Dedifferentiated amniotic fluid mesenchymal stem cell (primary cell): ENCODE data around the gene DDR2.

ENCODE experiments used
- DNase-seq: peaks from one replicate; pipeline ENCODE4 v3.0.0-alpha.2; 2016; ENCODE audit errors: extremely low spot score

Gene DDR2

GRCh38 chr1:162699366-162699765 is 67.1 kb downstream of the DDR2 start:
- no peak for DNase-seq

DNA sequence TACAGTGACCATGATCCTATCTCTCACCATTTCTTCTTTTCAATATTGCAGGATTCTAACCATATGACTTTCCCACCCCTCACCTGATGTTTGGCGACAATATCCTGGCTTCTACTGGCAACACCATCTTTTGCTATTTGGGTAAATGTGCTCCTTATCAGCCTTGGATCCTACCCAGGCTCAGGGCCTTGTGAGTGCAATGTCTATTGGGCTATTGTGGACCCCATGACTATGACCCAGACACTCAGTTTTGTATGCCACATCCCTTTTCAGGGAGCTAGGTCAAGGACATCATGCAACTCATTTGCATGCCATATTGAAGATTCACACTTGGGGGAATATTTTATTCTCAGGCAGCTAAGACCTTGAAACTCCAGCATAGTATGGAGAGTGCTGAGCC is 67.9 kb downstream of the DDR2 start:
- DNase-seq, result no peak

DNA sequence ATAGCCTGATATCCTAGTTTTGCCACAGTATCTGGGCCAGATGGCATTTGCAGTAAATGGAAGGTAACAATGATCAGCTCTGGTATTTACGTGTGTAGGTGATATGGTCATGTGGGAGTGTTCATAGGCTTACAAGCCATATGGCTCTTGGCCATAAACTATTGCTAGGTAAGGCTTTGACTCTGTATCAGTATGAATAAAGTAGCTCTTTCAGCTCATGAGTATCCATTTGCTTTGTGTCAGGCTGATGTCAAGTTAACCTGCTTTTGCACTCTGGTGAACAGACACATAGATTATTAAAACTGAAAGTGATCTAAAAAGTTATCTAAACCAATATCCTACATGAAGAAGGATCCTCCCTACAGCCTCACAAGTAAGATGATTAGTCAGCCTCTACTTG is 69.0 kb downstream of the DDR2 start:
- no peak for DNase-seq

GRCh38 chr1:162702628-162703027 is 70.4 kb downstream of the DDR2 start:
- DNase-seq, result no peak

DNA sequence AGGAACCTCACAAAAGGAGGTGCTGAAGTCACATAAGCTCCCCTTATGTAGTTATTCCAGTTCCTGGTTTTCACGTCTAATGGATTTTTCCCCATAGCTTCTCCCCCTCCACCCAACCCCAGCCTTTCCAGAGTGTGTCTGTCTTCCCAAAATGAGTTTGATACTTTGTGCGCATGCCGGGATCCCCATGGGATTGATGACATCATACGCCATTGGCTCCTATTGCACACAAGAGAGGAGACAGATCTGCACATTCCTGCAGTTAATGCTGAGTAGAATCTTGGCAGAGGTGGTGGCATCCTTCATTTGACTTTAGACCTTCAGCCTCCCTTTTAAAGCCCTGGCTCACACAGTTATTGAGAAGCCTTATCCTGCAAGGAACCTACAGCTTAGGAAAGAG is 71.4 kb downstream of the DDR2 start:
- no peak for DNase-seq

GRCh38 chr1:162704673-162705424 is 72.6 kb downstream of the DDR2 start:
- no peak for DNase-seq

- no peak for DNase-seq
Observed at GRCh38 chr1:162706003-162706402, 73.7 kb downstream of the DDR2 start.

- no peak for DNase-seq
Observed at GRCh38 chr1:162706606-162707005, 74.3 kb downstream of the DDR2 start.

- DNase-seq, result no peak
Observed at GRCh38 chr1:162708286-162708685, 76.0 kb downstream of the DDR2 start.

- no peak for DNase-seq
Observed at GRCh38 chr1:162709132-162709860, 77.0 kb downstream of the DDR2 start.

DNA sequence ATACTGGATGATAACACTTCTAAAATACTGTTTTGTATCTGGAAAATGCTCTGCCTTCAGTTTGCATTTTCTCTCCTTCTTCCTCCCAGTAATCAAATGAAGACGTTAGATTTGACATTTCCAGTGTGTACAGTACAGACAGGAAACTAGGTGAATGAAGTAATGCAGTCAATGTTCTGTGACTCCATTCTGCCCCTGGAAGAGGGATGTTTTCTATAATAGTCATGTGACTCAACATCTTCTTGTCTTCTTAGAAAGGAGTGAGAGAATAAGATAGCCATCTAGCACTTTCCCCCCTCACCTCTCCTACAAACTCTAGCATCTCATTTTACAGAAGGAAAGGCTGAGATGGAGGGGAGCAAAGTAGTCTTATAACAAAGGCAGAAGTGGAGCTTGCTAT is 77.6 kb downstream of the DDR2 start:
- DNase-seq, result no peak

DNA sequence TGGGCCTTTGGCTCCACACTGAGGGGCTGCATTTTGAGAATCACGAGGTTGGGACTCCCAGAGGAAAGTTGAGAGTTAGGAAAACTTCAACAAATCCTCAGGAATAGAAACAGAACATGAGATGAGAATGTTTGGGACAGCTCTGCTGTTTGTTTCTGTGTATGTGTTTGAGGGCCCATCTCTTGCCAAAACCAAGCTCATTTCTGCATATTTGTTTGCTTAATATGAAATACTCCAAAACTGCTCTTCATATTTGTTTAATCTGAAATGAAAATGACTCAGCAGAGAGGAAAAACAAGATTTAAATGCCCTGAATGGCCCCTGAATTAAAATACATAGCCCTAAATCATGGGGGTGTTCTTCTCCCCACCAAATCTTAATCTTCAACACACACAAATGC is 78.1 kb downstream of the DDR2 start:
- DNase-seq, result peak; percentile 70

GRCh38 chr1:162710780-162711465 is 78.7 kb downstream of the DDR2 start:
- DNase-seq, result no peak

GRCh38 chr1:162712317-162713029 is 80.2 kb downstream of the DDR2 start:
- DNase-seq, result no peak

DNA sequence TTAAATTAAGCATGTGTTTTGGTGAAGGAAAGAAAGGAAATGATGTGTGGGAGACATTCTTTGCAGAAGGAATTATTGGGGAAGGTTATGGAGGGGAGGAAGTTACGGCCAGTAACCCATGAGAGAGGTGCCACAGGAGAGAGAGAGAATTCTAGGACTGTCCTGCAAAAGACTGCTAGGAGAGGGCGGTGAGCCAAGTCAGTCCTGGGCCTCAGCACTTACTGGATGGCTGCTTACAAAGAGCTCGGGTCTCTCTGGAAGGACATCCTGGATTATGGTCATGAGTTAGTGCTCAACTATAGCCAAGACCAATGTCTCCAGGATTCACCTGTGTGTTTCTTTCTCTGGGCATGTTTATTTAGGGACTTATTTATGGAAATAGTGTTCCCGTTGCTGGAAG is 83.9 kb downstream of the DDR2 start:
- DNase-seq, result no peak

DNA sequence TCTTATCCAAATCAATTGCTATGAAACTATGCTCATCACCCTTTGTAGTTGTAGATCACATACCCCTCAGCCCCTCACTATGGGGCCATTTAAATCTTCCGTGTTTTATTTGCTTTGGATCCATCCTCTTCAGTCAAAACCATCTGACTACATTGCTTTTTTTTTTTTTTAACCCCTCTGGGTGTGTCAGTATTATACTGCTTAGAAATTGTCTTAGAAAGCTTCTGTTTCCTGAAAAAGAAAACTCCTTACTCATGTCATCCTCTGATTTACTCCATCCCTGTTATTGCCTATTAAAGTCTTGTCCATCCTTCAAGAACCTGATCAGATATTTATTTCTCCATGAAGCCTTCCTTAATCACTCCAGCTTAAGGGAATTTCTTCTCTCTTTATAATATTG is 84.3 kb downstream of the DDR2 start:
- no peak for DNase-seq

DNA sequence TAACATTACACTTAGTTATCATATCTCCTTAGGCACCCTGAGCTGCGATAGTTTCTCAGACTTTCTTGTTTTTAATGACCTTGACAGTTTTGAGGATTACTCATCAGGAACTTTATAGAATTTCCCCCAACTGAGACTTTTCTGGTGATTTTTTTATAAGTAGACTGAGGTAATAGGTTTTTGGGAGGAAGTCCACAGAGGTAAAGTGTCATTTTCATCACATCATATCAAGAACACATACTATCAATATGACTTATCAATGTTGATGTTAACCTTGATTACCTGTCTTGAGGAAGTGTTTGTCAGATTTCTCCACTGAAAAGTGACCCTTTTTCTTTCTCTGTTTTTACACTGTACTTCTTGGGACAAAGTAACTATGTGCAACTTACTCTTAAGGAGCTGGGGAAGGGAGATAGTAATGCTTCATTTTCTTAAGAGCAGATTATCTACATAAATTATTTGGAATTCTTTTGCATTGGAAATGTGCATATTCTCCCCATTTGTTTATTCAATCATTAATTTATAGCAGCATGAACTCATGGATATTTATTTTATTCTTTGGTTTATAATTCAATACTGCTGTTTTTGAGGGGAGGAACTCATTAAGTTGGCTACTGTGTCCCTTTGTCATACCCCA is 85.4 kb downstream of the DDR2 start:
- no peak for DNase-seq

DNA sequence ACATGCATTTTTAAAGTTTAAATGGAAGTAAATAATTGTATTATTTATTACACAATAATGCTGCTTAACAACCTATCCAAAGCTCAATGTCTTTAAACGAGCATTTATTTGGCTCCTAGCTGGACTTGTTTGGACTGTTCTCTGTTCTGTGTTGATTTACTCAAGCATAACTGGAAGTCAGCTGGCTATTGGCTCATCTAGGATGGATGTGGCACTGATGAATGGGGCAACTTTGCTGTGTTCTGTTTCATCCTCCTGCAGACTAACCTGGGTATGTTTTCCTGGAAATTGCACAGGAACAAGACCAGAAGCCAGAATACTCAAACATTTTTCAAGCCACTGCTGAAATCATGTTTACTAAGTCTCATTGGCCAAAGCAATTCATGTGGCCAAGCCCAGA is 87.4 kb downstream of the DDR2 start:
- no peak for DNase-seq

DNA sequence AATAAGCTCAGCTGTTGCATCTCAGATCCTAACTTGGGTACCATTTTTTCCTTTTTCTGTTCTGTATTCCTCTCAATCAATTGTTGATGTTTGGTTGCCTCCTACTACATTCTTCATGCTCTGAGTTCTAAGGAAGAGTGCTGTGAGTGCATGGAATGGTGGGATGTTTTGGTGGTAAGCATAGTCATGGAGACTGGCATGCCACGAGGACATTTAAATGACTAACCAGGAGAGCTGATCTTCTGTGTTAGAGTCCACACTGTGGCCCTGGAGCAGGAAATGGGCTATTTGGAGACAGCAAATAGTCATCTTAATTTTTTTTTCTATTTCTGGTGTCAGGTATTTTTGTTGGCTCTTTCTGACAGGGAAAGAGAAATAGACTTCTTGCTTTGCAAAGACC is 88.7 kb downstream of the DDR2 start:
- no peak for DNase-seq

DNA sequence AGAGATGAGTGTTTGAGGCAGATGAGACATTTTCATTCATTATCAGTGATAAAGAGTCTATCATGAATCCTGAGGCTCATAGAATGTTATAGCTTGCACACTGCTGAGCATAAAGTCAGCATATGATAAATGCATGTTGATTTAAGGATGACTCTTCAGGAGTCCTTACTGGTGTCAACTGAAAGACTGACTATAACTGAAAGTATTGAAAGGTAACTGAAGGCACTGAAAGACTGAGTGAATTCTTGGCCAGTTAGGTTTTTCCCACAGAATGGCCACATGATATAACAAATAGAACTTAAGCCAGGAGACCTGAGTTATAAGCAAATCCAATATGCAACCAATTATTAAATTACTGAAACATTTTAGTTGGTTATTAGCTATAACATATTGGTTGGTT is 89.2 kb downstream of the DDR2 start:
- DNase-seq, result no peak

DNA sequence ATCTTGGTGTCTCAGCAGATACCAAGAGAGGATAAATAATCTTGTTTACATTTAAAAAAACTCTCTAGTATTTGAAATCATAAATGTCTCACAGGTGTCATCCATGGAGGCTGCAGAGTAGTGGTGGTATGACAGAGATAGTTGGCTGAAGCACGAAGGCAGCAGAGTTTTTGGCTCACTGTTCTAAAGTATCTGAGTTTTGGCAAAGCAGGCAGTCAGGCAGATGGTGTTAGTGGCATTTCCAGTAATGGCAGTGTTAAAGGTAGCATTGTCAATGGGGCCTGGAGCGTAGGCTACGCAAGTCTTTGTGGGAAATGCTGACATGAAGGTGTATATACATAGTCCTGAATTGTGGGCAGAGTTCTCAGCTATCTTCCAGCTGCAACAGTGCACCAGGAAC is 89.8 kb downstream of the DDR2 start:
- no peak for DNase-seq

GRCh38 chr1:162724583-162725120 is 92.4 kb downstream of the DDR2 start:
- no peak for DNase-seq
